Stimulated activated CD8-positive, alpha-beta memory T cell treated with anti-CD3 and anti-CD28 coated beads, Interleukin-7, amount 100 ng/mL, for 48 hours (primary cell): Measurements from ENCODE around the gene C10orf90.

ENCODE experiments used
- DNase-seq, 2 donors: peaks; one replicate each; pipeline ENCODE4 v3.0.0-alpha.2; 2020; ENCODE audit warnings: low read depth in 1 of 2; ENCODE audit errors: extremely low read depth in 1 of 2

The C10orf90 gene

GRCh38 chr10:126638542-126638941 is 32.0 kb downstream of the C10orf90 start:
- no peak for DNase-seq

GRCh38 chr10:126637501-126637900 is 33.0 kb downstream of the C10orf90 start:
- no peak for DNase-seq

GRCh38 chr10:126634911-126635310 is 35.6 kb downstream of the C10orf90 start:
- DNase-seq = no peak

- no peak for DNase-seq
These were observed 36.1 kb downstream of the C10orf90 start for GRCh38 chr10:126634347-126634746.

- no peak for DNase-seq
These were observed 37.8 kb downstream of the C10orf90 start for GRCh38 chr10:126632705-126633104.

- no peak for DNase-seq
These were observed 40.4 kb downstream of the C10orf90 start for GRCh38 chr10:126629925-126630624.

- DNase-seq = no peak
These were observed 41.7 kb downstream of the C10orf90 start for GRCh38 chr10:126628746-126629145.

- DNase-seq = no peak
These were observed 48.6 kb downstream of the C10orf90 start for GRCh38 chr10:126621846-126622245.

- DNase-seq = no peak
These were observed 52.0 kb downstream of the C10orf90 start for GRCh38 chr10:126618466-126618865.

GRCh38 chr10:126617733-126618132 is 52.8 kb downstream of the C10orf90 start:
- no peak for DNase-seq

GRCh38 chr10:126617208-126617607 is 53.3 kb downstream of the C10orf90 start:
- DNase-seq = no peak

- no peak for DNase-seq
These were observed 53.8 kb downstream of the C10orf90 start for GRCh38 chr10:126616737-126617136.

- no peak for DNase-seq
These were observed 59.2 kb downstream of the C10orf90 start for GRCh38 chr10:126611303-126611702.

GRCh38 chr10:126609566-126609965 is 60.9 kb downstream of the C10orf90 start:
- no peak for DNase-seq

GRCh38 chr10:126599949-126600682 is 70.4 kb downstream of the C10orf90 start:
- no peak for DNase-seq

- DNase-seq = peak in 1 of 2 donors; percentile 1
These were observed 72.5 kb downstream of the C10orf90 start for GRCh38 chr10:126598009-126598408.

- DNase-seq = no peak
These were observed 73.3 kb downstream of the C10orf90 start for GRCh38 chr10:126597211-126597610.

GRCh38 chr10:126596472-126597016 is 73.9 kb downstream of the C10orf90 start:
- no peak for DNase-seq

GRCh38 chr10:126595160-126595559 is 75.3 kb downstream of the C10orf90 start:
- DNase-seq = no peak

- no peak for DNase-seq
These were observed 76.4 kb downstream of the C10orf90 start for GRCh38 chr10:126593968-126594701.

GRCh38 chr10:126592901-126593300 is 77.6 kb downstream of the C10orf90 start:
- DNase-seq = no peak
